ENCODE measurements around the gene GPATCH2L. TPM values are rescaled to one million over a fixed set of nuclear protein-coding genes. Genes with fewer than 3 reads are reported as not detected.

The GPATCH2L gene
- total RNA-seq, 4 donors from 2014 or later = 27.6 to 69.9 (median 43.0) TPM

GRCh38 chr14:76191297-76191696, 39.6 kb downstream of the GPATCH2L start:
- no peak for DNase-seq (ENCODE audit: low spot score in 2 of 2)

DNA sequence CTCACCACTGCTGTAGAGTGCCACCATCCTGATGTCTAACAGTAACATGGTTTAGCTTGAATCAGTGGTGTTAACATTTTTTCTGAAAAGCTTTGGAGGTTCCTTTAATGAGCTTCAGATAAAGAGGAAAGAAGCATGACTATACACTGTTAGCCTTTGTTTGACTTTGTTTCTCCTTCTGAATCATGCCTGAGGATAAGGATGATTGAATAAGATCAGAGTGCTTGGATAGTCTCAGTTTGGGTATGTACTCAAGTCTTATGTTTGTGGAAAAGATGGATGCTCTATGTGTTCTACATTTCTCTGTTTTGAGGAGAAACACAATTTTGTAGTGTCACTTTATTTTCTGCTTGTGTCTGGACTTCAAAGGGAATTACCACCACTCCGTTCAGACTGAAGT, 42.0 kb downstream of the GPATCH2L start:
- Histone ChIP-seq H3K4me1 (peaks cover 3% of the 10 kb centered on the region), H3K36me3 (peaks cover 77% of the 10 kb centered on the region), H3K27ac (no peak overlapping the region), H3K4me3 (no peak overlapping the region), H3K27me3 (no peaks in the 10 kb centered on the region), H3K9me3 (no peaks in the 10 kb centered on the region)
- 71% methylated on average over 1 of the region's 1 CpG for WGBS
- no peak for TF ChIP-seq POLR2AphosphoS5 (IDR thresholded peaks at IDR 0.05)
- TF ChIP-seq POLR2A (IDR thresholded peaks at IDR 0.05) = no peak
- TF ChIP-seq CTCF (IDR thresholded peaks at IDR 0.05) = no peak
- TF ChIP-seq EP300 (IDR thresholded peaks at IDR 0.05) = no peak
- no peak for DNase-seq (ENCODE audit: low spot score in 2 of 2)

More at GRCh38 chr14:76191297-76191696, 39.6 kb downstream of the GPATCH2L start:
- no peaks in the 10 kb centered on the region for H3K27me3 ChIP-seq
- no peak for TF ChIP-seq POLR2A (IDR thresholded peaks at IDR 0.05)
- 78% methylated on average over 2 of the region's 2 CpGs for WGBS
- no peak overlapping the region for H3K27ac ChIP-seq
- peaks cover 68% of the 10 kb centered on the region for H3K36me3 ChIP-seq
- H3K4me1 ChIP-seq = peaks cover 3% of the 10 kb centered on the region
- H3K4me3 ChIP-seq = no peak overlapping the region
- H3K9me3 ChIP-seq = no peaks in the 10 kb centered on the region

GRCh38 chr14:76194327-76194726, 42.6 kb downstream of the GPATCH2L start:
- Histone ChIP-seq H3K36me3 (peaks cover 77% of the 10 kb centered on the region), H3K4me1 (peaks cover 3% of the 10 kb centered on the region), H3K4me3 (no peak overlapping the region)

DNA sequence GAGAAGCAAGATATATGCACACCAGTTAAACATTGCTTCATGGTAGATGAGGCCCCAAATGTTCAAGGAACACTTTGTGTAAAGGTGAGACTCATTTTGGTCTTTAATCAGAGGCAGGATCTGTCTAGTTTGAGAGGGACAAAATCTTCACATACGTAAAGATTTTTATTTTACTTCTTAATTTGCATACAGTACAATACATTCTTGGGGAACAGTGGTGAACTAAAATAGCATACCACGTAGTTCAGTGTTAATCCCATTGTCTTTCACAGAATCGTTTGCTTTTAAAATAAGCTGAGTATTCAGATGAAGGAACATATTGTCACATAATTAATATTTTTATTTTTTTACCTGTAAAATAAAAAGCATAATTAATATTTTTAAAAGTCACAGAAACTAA, 43.3 kb downstream of the GPATCH2L start:
- TF ChIP-seq CTCF (IDR thresholded peaks at IDR 0.05) (no peak), POLR2A (IDR thresholded peaks at IDR 0.05) (no peak), POLR2AphosphoS5 (IDR thresholded peaks at IDR 0.05) (no peak), EP300 (IDR thresholded peaks at IDR 0.05) (no peak)
- Histone ChIP-seq H3K27me3 (no peaks in the 10 kb centered on the region), H3K4me1 (peaks cover 3% of the 10 kb centered on the region), H3K27ac (no peak overlapping the region), H3K9me3 (no peaks in the 10 kb centered on the region), H3K4me3 (no peak overlapping the region), H3K36me3 (peaks cover 80% of the 10 kb centered on the region)
- no peak for DNase-seq (ENCODE audit: low spot score in 2 of 2)
- 92% methylated on average over 3 of the region's 3 CpGs for WGBS

More at GRCh38 chr14:76194327-76194726, 42.6 kb downstream of the GPATCH2L start:
- H3K27ac ChIP-seq = no peak overlapping the region
- no peaks in the 10 kb centered on the region for H3K9me3 ChIP-seq
- no peak for DNase-seq (ENCODE audit: low spot score in 2 of 2)
- WGBS = 91% methylated on average over 3 of the region's 3 CpGs
- TF ChIP-seq EP300 (IDR thresholded peaks at IDR 0.05) (no peak), POLR2AphosphoS5 (IDR thresholded peaks at IDR 0.05) (no peak), CTCF (IDR thresholded peaks at IDR 0.05) (no peak), POLR2A (IDR thresholded peaks at IDR 0.05) (no peak)
- no peaks in the 10 kb centered on the region for H3K27me3 ChIP-seq

DNA sequence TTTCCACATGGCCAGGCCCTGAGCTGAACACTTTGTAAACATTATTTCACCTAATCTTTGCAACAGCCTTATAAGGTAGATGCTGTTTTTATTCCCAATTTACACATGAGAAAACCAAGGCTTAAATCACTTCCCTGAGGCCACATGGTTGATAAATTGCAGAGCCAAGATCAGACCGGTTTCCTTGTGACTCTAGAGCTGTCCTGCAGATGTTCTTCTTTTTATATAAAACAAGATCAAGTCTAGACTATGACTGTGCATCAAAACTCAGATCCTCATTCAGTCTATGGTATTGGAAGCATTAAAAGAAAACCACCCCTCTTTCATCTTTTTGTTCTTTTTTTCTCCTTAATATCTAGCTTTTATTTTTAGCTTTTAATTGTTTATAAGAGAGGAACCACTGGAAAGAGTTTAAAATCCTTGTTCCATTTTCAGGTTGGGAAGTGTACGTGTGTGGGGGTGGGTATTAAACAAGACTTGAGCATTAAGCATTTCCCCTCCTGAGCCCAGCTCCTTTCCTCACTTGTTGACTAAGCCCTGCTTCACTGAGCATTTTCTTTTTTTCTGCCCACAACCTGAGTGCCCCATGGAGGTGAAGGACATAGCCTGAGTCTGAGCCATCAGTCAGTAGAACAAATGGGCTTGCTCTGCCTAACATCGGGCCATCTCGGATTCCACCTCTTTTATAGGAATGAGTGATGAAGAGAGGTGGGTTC, 45.4 kb downstream of the GPATCH2L start:
- no peak overlapping the region for H3K4me3 ChIP-seq
- H3K27me3 ChIP-seq = no peaks in the 10 kb centered on the region
- no peaks in the 10 kb centered on the region for H3K9me3 ChIP-seq
- TF ChIP-seq POLR2AphosphoS5 (IDR thresholded peaks at IDR 0.05) (no peak), EP300 (IDR thresholded peaks at IDR 0.05) (no peak), CTCF (IDR thresholded peaks at IDR 0.05) (no peak), POLR2A (IDR thresholded peaks at IDR 0.05) (no peak)
- H3K4me1 ChIP-seq = no peaks in the 10 kb centered on the region
- H3K36me3 ChIP-seq = peaks cover 80% of the 10 kb centered on the region
- no peak for DNase-seq (ENCODE audit: low spot score in 2 of 2)
- 78% methylated on average over 4 of the region's 4 CpGs for WGBS
- H3K27ac ChIP-seq = no peak overlapping the region

Data from suprapubic skin (tissue), 4 donors.